HG03571 (cell line): ENCODE results near the gene NPR1.
A peak's percentile ranks its signal among the peaks of the same experiment; 100 is the strongest.
"Not testable (repeated sequence)": the region's sequence is repeated elsewhere in the genome, so short reads cannot be mapped to it uniquely, and the experiment has no call there.

Experiments used
- ATAC-seq: cut with Tn5 transposase; IDR thresholded peaks from one replicate; pipeline ENCODE4 v1.9.1; 2021; ENCODE audit not compliant: unreplicated experiment

NPR1 gene

DNA sequence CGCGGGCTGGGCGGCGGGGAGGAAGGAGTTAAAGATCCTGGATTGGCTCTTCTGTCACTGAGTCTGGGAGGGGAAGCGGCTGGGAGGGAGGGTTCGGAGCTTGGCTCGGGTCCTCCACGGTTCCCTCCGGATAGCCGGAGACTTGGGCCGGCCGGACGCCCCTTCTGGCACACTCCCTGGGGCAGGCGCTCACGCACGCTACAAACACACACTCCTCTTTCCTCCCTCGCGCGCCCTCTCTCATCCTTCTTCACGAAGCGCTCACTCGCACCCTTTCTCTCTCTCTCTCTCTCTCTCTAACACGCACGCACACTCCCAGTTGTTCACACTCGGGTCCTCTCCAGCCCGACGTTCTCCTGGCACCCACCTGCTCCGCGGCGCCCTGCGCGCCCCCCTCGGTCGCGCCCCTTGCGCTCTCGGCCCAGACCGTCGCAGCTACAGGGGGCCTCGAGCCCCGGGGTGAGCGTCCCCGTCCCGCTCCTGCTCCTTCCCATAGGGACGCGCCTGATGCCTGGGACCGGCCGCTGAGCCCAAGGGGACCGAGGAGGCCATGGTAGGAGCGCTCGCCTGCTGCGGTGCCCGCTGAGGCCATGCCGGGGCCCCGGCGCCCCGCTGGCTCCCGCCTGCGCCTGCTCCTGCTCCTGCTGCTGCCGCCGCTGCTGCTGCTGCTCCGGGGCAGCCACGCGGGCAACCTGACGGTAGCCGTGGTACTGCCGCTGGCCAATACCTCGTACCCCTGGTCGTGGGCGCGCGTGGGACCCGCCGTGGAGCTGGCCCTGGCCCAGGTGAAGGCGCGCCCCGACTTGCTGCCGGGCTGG is at the start of gene NPR1:
Gene NPR1, plus strand, starts transcription at position 170 of the 818 bp plus-strand sequence. Its CDS starts 421 bp downstream, at position 591.
- ATAC-seq: no peak

DNA sequence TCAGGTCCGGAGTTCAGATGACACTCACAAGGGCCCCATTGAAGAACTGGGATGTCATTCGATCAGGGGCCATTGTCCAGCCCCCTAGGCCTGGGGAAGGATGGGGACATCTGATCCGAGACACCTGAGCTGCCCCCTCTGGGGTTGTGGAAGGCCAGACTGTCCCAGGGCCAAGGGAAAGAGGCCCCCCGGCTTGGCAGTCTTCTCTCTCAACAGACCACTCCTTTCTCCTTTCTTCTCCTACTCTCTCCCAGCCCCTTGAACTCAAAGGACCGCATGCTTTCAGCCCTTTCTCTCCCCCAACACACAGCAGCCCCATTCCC is 49.2 kb upstream of the NPR1 start:
- ATAC-seq: no peak

DNA sequence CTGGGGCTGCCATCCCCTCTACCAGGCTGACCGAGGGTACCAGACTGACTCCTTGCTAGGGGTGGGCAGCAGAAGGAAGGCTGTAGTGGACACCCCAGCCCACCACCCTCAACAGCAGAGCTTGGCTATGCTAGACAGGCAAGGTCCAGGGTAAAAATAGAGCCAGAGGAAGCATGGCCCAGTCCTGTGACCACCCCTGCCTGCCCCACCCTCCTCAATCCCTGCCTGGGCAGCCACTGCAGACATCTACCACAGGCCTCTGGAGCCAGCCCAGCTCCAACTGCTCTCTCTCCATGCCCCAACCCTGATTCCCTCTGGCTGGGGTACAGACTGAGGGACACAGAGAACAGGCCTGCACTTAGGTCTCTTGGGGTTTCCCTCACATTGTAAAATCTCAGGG is 48.5 kb upstream of the NPR1 start:
- no peak for ATAC-seq

DNA sequence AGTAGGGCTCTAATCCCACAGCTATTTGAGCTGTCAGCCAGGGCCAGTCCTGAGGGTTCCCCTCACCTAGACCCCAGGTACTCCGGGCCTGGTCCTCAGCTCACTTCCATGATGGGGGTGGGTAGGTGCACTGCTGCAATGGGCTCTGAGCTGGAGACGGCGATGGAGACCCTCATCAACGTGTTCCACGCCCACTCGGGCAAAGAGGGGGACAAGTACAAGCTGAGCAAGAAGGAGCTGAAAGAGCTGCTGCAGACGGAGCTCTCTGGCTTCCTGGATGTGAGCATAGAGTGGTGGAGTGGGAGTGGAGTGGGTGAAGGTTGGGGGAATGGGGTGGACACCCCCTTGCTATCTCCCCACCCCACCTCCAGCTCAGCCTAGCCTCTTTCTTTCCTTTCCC is 48.1 kb upstream of the NPR1 start:
- no peak for ATAC-seq

DNA sequence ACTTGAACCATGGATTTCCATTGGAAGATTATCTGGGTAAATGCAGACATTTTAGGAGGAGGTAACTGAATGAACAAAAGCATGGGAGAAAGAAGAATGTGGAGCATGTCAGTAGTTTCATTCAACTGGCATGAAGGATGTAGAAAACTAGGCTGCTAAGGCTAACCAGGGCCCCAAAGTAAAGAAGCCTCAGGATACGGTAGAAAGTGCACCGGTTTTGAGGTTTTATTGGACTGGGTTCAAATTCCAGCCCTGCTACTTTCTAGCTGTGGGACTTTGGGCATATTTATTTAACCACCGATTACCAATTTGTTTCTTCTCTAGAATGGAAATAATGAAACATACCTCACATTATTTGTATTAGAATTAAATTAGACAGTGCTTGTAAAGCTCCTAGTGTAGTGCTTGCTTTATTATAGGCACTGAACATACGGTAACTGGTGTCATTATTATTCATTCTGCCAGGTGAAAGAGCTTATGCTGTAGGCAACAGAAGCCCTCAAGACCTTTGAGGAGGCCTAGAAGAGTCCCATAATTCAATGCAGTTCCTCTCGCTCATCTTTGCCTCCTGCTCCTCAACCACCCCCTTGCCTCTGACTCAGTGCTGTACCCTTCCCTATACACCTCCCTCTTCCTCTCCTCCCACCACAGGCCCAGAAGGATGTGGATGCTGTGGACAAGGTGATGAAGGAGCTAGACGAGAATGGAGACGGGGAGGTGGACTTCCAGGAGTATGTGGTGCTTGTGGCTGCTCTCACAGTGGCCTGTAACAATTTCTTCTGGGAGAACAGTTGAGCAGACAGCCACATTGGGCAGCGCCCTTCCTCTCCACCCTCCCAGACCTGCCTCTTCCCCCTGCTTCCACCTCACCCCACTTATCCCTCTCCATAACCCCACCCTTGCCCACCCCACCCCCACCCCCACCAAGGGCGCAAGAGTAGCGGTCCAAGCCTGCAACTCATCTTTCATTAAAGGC is 47.2 kb upstream of the NPR1 start:
- ATAC-seq: no peak

DNA sequence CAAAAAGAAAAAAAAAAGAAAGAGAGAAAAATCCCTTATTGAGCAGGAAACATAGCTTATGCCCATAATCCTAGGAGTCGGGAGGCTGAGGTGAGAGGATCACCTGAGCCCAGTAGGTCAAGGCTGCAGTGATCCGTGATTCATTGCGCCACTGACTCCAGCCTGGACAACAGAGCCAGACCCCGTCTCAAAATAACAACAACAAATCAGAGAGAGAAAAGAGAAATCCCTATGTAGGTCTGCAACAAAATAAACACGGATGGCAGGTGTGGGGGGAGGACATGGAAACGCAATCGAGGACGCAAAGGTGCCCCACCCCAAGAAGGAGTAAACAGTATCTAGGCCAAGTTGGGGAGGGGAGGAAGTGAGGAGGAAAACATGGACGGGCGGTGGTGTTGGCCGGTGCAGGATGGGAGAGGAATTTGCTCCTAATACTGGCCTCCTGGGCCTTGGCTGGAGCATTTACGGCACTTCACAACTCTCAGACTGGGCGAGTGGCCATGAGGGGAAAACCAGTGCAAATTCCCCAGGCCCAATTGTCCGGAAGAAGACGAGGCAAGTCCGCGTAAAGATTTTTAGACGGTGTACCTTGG is 45.2 kb upstream of the NPR1 start:
- ATAC-seq: no peak

DNA sequence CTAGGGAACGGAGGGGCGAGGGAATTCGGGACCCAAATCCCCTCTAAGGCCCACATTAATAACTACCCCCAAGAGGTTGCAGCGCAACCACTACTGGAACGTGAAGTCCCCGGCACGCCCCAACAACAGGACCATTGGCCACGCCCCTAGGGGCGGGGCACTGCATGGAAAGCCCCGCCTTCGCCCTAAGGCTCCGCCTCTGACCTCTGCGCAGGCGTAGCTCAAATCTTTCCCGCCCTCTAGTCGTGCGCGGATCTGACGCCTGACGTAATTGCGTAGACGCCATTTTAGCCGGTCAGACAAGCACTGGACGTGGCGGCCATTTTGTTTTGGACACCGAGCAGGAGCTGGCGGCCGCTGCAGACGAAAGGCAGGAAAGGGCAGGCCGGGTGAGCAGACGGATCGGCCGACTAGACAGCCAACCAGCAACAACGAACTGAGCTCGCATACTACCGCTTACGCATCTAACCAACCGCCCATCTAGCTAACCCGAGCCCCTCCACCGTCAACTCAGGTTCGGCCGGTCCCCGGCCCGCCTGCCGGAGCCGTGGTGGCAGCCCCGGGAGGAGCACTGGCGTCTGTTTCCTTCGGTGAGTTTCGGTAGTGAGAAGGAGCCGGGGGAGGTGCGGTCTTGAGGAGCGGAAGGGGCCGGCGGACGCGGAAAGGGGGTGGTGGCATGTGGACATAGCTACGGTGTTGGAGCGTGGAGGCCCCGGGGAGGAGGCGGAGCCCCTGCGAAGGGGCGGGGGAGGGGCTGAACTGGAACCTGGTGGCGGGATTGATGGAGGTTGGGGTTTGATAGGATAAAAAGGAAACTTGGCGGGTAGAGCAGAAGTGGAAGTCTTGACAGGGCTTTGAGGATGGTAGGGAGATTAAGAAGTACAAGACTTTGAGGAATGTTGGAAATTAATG is 44.5 kb upstream of the NPR1 start, which contains the start of gene CHTOP:
Gene CHTOP, plus strand, starts transcription at position 313 of the 912 bp plus-strand sequence. CDS start 2,523 bp downstream, outside the sequence.
- peak; percentile 81 for ATAC-seq

DNA sequence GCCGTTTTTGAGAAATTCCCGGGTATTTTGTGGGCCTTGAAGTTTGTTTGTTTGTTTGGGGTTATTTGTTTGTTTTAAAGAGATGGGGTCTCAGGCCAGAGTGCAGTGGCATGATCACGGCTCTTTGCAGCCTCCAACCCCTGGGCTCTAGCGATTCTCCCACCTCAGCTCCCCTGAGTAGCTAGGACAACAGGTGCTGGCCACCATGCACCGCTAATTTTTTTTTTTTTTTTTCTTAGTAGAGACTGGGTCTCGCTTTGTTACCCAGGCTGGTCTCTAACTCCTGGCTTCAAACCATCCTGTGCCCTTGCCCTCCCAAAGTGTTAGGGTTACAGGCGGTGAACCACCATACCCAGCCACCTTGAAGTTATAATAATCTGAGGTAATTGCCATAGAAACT is 42.6 kb upstream of the NPR1 start:
- ATAC-seq: no peak

DNA sequence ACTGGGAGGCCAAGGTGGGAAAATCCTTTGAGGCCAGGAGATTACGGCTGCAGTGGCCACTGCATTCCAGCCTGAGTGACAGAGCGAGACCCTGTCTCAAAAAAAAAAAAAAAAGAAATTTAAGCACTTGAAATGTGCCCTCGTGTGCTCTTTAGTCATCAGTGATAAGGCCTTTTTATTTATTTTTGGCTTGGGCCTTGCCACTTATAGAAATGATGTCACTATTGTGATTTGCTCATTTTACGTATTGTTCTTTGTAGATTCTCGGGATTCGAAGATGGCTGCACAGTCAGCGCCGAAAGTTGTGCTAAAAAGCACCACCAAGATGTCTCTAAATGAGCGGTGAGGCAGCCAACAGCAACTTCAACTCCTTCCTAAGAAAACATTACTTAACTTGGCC is 42.2 kb upstream of the NPR1 start:
- no peak for ATAC-seq

DNA sequence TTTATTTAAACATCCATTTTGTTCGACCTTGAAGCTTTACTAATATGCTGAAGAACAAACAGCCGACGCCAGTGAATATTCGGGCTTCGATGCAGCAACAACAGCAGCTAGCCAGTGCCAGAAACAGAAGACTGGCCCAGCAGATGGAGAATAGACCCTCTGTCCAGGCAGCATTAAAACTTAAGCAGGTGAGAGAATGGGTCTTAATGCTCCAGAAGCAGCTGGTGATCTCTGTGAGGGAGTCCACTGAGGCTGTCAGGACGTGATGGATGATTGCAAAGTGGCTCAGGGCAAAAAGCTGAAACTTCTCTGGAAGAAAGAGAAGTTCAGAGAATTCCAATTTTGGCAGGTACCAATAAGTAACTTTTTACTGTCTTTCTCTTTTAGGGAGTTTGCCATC is 40.2 kb upstream of the NPR1 start:
- ATAC-seq: no peak

DNA sequence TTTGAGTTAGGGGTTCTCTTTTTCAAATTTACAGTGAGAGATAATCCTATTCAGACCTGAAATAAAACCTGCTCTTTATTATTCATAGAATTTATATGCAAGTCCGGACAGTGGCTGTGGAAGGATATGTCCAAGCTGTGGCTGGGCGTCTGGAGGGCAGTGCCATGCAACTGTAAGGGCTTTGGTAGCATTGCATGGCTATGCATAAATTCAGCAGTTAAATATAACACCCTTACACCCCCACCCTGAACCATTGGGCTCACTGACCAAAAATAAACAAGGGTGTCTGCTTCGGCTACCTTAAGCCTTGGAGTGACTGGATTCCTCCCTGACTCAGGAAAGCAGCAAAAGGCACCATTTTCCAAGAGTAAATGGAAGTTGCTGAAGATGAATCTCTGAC is 39.2 kb upstream of the NPR1 start:
- ATAC-seq: no peak

DNA sequence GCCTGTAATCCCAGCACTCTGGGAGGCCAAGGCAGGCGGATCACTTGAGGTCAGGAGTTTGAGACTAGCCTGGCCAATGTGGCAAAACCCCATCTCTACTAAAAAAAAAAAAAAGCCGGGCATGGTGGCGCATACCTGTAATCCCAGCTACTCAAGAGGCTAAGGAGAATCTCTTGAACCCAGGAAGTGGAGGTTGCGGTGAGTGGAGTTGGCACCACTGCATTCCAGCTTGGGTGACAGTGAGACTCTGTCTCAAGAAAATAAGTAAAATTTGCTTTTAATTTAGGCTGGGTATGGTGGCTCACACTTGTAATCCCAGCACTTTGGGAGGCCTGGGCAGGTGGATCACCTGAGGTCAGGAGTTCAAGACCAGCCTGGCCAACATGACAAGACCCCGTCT is 38.3 kb upstream of the NPR1 start:
- ATAC-seq: not testable (repeated sequence)

DNA sequence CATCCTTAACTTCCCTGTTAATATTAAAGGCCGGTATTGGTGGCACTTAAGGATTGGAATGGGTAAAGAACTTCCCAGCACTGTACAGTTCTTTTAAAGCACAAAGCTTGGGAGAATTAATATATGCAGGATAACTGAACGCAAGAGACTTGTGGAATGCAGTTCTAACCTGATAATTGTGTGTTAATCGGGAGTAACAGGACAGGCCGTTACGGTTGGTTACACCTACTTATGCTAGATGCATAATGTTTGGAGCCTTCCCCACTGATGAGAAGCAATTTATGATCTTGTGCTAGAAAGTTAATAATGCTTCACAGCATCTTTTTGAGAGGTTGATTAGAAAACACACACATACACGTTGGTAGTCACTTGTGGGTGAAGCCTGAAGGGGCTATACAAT is 37.6 kb upstream of the NPR1 start:
- no peak for ATAC-seq

DNA sequence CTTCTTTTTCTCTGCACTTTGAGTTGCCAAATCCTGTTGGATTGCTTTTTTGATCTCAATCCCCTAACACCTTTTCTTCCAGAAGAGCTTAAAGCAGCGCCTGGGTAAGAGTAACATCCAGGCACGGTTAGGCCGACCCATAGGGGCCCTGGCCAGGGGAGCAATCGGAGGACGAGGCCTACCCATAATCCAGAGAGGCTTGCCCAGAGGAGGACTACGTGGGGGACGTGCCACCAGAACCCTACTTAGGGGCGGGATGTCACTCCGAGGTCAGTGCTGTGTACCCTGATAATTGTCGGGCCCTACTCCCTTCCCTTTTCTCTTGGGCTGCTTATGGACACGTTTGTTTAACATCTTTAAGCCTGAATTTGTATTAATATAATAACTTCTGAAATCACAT is 36.3 kb upstream of the NPR1 start:
- ATAC-seq: no peak

DNA sequence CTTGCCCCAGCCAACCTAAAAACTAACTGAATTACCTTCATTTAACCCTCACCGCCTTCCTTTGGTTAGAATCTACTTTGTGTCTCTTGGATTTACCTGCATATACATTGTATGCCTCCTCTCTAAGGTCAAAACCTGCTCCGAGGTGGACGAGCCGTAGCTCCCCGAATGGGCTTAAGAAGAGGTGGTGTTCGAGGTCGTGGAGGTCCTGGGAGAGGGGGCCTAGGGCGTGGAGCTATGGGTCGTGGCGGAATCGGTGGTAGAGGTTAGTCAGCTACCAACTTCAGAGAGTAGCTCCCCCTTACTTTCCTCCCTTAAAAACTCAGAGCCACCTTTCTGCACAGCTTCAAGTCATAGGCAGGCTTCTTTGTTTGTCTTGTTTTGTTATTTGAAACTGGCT is 35.4 kb upstream of the NPR1 start:
- ATAC-seq: no peak

DNA sequence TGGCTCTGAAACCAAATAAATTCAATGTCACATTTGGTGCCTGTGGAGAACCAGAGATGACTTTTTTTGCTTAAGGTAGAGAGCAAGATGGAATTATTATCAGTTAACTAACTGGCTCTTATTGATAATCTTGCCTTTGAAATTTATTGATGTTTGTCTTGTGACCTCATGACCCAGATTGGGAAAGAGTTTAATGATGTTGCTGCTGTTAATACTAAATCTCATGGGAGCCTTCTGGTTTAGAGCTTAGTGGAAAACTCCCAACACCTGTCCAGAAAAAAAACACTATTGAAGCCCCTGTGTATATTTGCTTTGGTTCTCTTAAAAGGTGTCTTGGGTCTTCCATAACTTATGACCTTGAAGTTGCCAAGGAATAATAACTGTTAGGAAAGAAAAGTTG is 34.7 kb upstream of the NPR1 start:
- ATAC-seq: no peak

DNA sequence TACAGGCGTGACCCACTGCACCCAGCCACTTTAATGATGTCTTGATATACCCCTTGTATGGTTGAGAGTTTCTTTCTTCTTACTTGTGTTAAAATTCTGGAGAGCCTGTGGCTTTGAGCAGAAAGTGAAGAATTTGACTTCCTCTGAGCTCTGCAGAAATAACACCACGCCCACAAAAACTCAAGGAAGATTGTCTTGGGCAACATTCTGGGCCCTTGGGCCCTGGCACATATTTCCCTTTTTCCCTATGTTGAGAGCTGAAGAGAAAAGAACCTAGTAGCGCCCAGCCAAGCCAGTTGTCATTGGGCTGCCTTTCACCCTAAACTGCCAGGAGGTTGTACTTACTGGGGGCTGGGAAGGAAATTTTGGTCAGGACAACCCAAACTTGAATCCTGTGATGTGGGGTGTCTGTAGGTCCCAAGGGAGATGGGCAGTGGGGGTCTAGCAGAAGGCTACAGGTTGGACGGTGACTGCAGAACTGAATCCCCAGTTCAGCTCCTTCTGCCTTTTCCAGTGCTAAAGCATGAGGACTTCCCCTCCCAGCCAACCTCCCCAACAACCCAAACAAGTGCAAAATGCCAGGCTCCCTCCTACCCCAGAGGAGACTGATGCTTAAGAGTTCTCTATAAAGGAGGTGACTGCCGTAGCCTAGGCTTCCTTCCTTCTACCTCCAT is 31.7 kb upstream of the NPR1 start:
- no peak for ATAC-seq

DNA sequence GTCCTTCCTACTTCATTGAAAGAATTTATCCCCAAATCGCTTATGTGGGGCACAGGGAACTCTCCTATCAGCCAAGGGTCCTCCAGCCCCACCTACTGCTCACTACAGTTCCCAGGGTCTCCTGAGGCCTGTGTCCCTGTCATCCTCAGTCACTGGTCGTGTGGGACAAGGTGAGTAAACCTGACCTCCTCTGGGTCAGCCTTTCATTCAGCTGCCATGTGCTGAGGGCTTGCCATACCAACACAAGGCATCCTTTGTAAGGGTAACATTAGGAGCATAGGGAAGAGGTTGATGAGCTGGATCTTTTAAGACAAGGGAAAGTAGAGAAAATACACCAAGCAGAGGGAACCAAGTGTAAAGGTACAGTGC is 31.2 kb upstream of the NPR1 start:
- ATAC-seq: no peak

DNA sequence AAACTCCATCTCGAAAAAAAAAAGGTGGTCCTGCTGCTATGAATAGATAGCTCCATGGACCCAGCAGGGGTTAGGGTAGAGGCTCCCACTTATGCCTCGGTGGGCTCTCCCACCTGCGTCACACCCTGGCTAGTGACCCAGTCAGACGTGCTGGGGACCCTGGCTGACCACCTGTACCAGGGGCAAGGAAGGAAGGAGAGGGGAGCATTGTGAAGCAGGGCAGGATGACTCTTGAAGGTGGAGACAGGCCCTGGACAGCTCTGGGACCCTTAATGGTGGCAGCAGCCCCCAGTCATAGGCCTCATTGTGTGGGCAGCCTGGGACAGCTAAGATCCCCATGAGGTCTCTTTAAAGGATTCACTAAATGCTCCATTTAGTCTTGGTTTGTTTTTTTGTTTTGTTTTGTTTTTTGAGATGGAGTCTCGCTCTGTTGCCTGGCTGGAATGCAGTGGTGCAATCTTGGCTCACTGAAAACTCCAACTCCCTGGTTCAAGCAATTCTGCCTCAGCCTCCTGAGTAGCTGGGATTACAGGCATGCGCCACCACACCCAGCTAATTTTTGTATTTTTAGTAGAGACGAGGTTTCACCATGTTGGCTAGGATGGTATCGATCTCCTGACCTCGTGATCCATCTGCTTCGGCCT is 30.4 kb upstream of the NPR1 start:
- no peak for ATAC-seq
